H1 (cell line): ENCODE measurements around the gene RAB22A. TPM values are rescaled to one million over a fixed set of nuclear protein-coding genes. Genes with fewer than 3 reads are reported as not detected.

Source experiments
- ASH2L ChIP-seq: fragments of 200-600, 300-600 bp; sonication (generic); IDR thresholded peaks from one replicate; pipeline ENCODE4 v1.7.1; 2017; ENCODE audit warnings: low read length
- POLR2A ChIP-seq, 2 experiments: IDR thresholded peaks; 1 replicate in 1 of 2; 2 replicates in 1 of 2; pipeline ENCODE4 v1.6.1; 2011; ENCODE audit warnings: low read depth in 2 of 2, low read length in 2 of 2, mild to moderate bottlenecking in 2 of 2; ENCODE audit errors: control extremely low read depth in 1 of 2
- RBBP5 ChIP-seq: IDR thresholded peaks from 2 replicates; pipeline ENCODE4 v1.7.1; 2012; ENCODE audit warnings: low read depth, mild to moderate bottlenecking, inconsistent platforms, low read length, moderate library complexity, borderline replicate concordance
- SAP30 ChIP-seq: fragments of 300-600 bp; sonication (generic); IDR thresholded peaks from 2 replicates; pipeline ENCODE4 v1.7.1; 2012; ENCODE audit warnings: low read length, moderate library complexity, mild to moderate bottlenecking, inconsistent platforms; ENCODE audit not compliant: insufficient read depth, insufficient replicate concordance
- SIN3A ChIP-seq, 2 experiments: IDR thresholded peaks in 1 of 2; conservative IDR thresholded peaks in 1 of 2; 2 replicates each; pipeline ENCODE4 v1.6.1; 2011 to 2012; ENCODE audit warnings: low read length in 2 of 2, improper control_type of control experiment in 1 of 2, low read depth in 1 of 2, mild to moderate bottlenecking in 1 of 2
- SP1 ChIP-seq: IDR thresholded peaks from 2 replicates; pipeline ENCODE4 v1.6.1; 2011; ENCODE audit warnings: low read depth, low read length
- TAF1 ChIP-seq: IDR thresholded peaks from 2 replicates; pipeline ENCODE4 v1.6.1; 2011; ENCODE audit warnings: mild to moderate bottlenecking, low read depth, low read length
- YY1 ChIP-seq: IDR thresholded peaks from 2 replicates; pipeline ENCODE4 v1.6.1; 2011; ENCODE audit warnings: low read depth, mild to moderate bottlenecking, low read length
- polyA plus RNA-seq, 7 experiments: library from polyadenylated mRNA; depleted of rRNA in 3 of 7; stranded (reverse) in 5 of 7; unstranded in 2 of 7; fragments of >200 nt in 5 of 7; fragments of 200-250 nt in 2 of 7; gene quantifications; 1 replicate in 5 of 7; 2 replicates in 1 of 7; 4 replicates in 1 of 7; pipeline versions ENCODE4 v1.2.1 to v1.2.3, GENCODE V29; 2011 to 2013; ENCODE audit warnings: missing spikeins in 2 of 7, mixed read lengths in 2 of 7
- total RNA-seq: library from RNA; stranded (reverse); fragmentation: NEBNext Ultra II Directional; extraction: Animal tissue kit (Norgen Biotek cat#: 25700); gene quantifications from 2 replicates; pipeline ENCODE4 v1.2.1, GENCODE V29; 2021
- TF ChIP-seq, protein P1 (sequence below): IDR thresholded peaks from 2 replicates; pipeline ENCODE4 v1.6.1; 2011; ENCODE audit warnings: low read length, improper control_type of control experiment

The RAB22A gene
- total and polyA plus RNA-seq, 2 of the 8 experiments (the other 6 are each of a cell fraction or from before 2014, with no cell fraction given) = 3.1 to 6.6 TPM

DNA sequence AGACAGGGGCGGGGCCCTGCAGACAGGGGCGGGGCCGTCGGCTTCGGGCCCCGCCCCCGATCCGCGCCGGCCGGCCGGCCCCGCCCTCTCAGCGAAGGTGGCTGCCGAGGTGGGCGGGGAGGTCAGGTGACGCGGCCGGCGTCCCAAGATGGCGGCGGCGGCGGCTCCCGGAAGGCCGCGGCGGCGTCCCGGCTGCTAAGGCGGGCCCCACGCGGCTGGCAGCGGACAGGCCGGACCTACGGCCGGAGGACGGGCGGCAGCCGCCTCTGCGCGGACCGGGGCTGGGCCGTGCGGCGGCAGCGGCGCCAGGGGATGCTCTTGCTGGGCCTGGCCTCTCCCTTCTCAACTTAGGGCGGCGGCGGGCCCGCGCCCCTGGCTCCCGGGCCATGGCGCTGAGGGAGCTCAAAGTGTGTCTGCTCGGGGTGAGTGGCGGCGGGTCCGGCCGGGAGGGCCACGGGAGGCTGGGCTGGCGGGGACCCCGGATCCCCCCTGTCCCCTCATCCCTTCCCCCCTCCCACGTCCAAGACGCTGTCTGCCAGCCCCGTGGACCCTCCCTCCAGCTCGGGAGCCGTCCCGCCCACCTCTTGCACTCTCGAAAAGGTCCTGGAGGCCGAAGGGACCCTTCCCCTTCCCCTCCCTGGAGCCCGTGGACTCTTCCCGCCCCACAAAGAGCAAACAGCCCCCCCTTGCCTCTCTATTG, at the start of gene RAB22A (continued):
- TF ChIP-seq SAP30 = peak; percentile 33
- TF ChIP-seq POLR2A (IDR thresholded peaks at IDR 0.05; ENCODE audit: control extremely low read depth in 1 of 2, low read depth in 2 of 2, low read length in 2 of 2) = peak; percentile 77 to 84
- peak; percentile 88 for TF ChIP-seq TAF1
- TF ChIP-seq YY1 = peak; percentile 90; the same call in 1 of the 2 replicates
- peak; percentile 75 for TF ChIP-seq ASH2L
- 0 out of 4 replicates have a peak, but pooled peaks of 1 of the 2 experiments have one; percentile 25 for TF ChIP-seq SIN3A (conservative IDR thresholded peaks at IDR 0.05 in 1 of 2, IDR thresholded peaks at IDR 0.05 in 1 of 2; ENCODE audit: low read depth in 1 of 2, low read length in 2 of 2)
- TF ChIP-seq, protein P1, sequence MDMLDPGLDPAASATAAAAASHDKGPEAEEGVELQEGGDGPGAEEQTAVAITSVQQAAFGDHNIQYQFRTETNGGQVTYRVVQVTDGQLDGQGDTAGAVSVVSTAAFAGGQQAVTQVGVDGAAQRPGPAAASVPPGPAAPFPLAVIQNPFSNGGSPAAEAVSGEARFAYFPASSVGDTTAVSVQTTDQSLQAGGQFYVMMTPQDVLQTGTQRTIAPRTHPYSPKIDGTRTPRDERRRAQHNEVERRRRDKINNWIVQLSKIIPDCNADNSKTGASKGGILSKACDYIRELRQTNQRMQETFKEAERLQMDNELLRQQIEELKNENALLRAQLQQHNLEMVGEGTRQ = peak; percentile 69
- TF ChIP-seq SP1 = 0 out of 2 replicates have a peak, but pooled peaks have one; percentile 9
- TF ChIP-seq RBBP5 = peak; percentile 93; the same call in 1 of the 2 replicates
